ENCODE results near the gene FGD3.

Gene FGD3

GRCh38 chr9:92954049-92954861 lies 6.9 kb downstream of the FGD3 start:
- no peak for DNase-seq (ENCODE audit: low spot score)

GRCh38 chr9:92954886-92955285 lies 7.6 kb downstream of the FGD3 start:
- no peak for DNase-seq (ENCODE audit: low spot score)

- DNase-seq (ENCODE audit: low spot score), result no peak
These were observed 13.4 kb downstream of the FGD3 start for GRCh38 chr9:92960561-92961290.

GRCh38 chr9:92961627-92962302 lies 14.4 kb downstream of the FGD3 start:
- no peak for DNase-seq (ENCODE audit: low spot score)

GRCh38 chr9:92962303-92962649 lies 15.0 kb downstream of the FGD3 start:
- DNase-seq (ENCODE audit: low spot score), result no peak

GRCh38 chr9:92962846-92963245 lies 15.5 kb downstream of the FGD3 start:
- no peak for DNase-seq (ENCODE audit: low spot score)

GRCh38 chr9:92963831-92964606 lies 16.7 kb downstream of the FGD3 start:
- no peak for DNase-seq (ENCODE audit: low spot score)

GRCh38 chr9:92964607-92965060 lies 17.3 kb downstream of the FGD3 start:
- no peak for DNase-seq (ENCODE audit: low spot score)

- DNase-seq (ENCODE audit: low spot score), result no peak
These were observed 17.9 kb downstream of the FGD3 start for GRCh38 chr9:92965061-92965758.

- no peak for DNase-seq (ENCODE audit: low spot score)
These were observed 18.6 kb downstream of the FGD3 start for GRCh38 chr9:92965759-92966517.

- DNase-seq (ENCODE audit: low spot score), result no peak
These were observed 19.1 kb downstream of the FGD3 start for GRCh38 chr9:92966518-92966800.

- no peak for DNase-seq (ENCODE audit: low spot score)
These were observed 20.8 kb downstream of the FGD3 start for GRCh38 chr9:92968081-92968480.

GRCh38 chr9:92969516-92970466 lies 22.5 kb downstream of the FGD3 start:
- DNase-seq (ENCODE audit: low spot score), result no peak

GRCh38 chr9:92970467-92970923 lies 23.2 kb downstream of the FGD3 start:
- peak; percentile 83 for DNase-seq (ENCODE audit: low spot score)

GRCh38 chr9:92971121-92971520 lies 23.8 kb downstream of the FGD3 start:
- DNase-seq (ENCODE audit: low spot score), result no peak

GRCh38 chr9:92971776-92972175 lies 24.5 kb downstream of the FGD3 start:
- DNase-seq (ENCODE audit: low spot score), result peak; percentile 62

- DNase-seq (ENCODE audit: low spot score), result no peak
These were observed 26.4 kb downstream of the FGD3 start for GRCh38 chr9:92973700-92974099.

GRCh38 chr9:92974161-92974661 lies 26.9 kb downstream of the FGD3 start:
- DNase-seq (ENCODE audit: low spot score), result no peak
